ENCODE measurements around the gene NF1.
"Not testable (repeated sequence)": the region's sequence is repeated elsewhere in the genome, so short reads cannot be mapped to it uniquely, and the experiment has no call there.

The NF1 gene

DNA sequence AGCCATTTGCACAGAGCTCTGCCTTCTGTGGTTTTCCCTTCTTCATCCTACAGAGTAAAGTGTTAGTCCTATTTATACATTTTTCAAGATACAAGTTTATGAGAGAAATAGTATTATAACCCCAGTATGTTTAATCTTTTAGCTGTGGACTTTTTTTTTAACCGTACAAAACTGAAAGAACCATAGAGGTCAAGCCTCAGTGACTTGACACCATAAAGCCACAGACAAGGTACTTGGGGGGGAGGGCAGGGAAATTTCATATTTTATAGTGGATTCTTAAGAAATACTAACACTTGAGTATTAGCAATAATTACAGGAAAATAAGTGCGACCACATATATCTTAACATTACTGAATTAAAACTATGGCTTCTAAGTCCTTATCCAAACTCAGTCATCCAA lies 279.7 kb downstream of the NF1 start:
- no peak for TF ChIP-seq CTCF (IDR thresholded peaks at IDR 0.05; ENCODE audit: low read depth, low read length)
- DNase-seq (ENCODE audit: extremely low read depth, low read depth), result no peak

DNA sequence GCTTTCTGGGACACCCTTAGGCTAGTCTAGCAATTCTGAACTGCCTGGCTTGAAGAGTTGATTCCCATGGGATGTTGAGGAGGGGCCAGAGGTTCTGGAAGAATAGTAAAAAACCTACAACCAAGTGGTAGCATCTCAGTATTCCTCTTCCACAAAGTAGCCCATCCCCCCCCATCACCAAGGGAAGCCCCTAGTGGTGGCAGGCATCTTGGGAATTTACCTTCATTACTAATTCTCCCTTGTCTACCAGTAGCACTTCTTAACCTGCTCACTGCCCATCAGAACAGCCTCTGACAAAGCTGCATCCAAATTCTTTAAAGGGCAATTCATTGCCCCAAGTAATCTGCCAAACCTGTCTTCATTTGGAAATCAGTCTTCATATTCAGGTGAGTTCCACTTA lies 283.9 kb downstream of the NF1 start:
- DNase-seq (ENCODE audit: extremely low read depth, low read depth), result no peak
- no peak for TF ChIP-seq CTCF (IDR thresholded peaks at IDR 0.05; ENCODE audit: low read depth, low read length)

GRCh38 chr17:31379597-31380205 lies 284.9 kb downstream of the NF1 start:
- DNase-seq (ENCODE audit: extremely low read depth, low read depth), result no peak
- no peak for TF ChIP-seq CTCF (IDR thresholded peaks at IDR 0.05; ENCODE audit: low read depth, low read length)

- TF ChIP-seq CTCF (IDR thresholded peaks at IDR 0.05; ENCODE audit: low read depth, low read length), result no peak
- no peak for DNase-seq (ENCODE audit: extremely low read depth, low read depth)
Measured at GRCh38 chr17:31381165-31381668, 286.4 kb downstream of the NF1 start.

DNA sequence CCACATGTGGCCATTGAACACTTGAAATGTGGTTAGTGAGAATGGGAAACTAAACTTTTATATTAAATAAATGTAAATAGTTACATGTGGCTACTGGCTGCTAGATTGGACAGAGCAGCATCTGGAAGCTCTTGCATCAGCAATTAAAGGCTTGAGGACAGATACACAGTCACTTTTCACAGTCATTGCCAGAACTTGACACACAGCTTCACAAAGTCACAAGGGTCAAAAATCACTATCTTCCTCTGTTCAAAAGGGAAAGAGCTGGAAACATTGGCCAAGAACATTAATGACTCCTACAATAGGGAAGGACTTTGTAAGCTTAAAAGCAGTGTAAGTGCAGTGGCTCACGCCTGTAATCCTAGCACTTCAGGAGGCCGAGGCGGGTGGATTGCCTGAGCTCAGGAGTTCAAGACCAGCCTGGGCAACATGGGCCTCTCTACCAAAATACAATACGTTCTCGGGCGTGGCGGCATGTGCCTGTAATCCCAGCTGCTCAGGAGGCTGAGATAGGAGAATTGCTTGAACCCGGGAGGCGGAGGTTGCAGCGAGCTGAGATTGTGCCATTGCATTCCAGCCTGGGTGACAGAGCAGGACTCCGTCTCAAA lies 288.0 kb downstream of the NF1 start:
- not testable (repeated sequence) for DNase-seq (ENCODE audit: extremely low read depth, low read depth)

GRCh38 chr17:31383488-31383887 lies 288.7 kb downstream of the NF1 start:
- DNase-seq (ENCODE audit: extremely low read depth, low read depth), result not testable (repeated sequence)

DNA sequence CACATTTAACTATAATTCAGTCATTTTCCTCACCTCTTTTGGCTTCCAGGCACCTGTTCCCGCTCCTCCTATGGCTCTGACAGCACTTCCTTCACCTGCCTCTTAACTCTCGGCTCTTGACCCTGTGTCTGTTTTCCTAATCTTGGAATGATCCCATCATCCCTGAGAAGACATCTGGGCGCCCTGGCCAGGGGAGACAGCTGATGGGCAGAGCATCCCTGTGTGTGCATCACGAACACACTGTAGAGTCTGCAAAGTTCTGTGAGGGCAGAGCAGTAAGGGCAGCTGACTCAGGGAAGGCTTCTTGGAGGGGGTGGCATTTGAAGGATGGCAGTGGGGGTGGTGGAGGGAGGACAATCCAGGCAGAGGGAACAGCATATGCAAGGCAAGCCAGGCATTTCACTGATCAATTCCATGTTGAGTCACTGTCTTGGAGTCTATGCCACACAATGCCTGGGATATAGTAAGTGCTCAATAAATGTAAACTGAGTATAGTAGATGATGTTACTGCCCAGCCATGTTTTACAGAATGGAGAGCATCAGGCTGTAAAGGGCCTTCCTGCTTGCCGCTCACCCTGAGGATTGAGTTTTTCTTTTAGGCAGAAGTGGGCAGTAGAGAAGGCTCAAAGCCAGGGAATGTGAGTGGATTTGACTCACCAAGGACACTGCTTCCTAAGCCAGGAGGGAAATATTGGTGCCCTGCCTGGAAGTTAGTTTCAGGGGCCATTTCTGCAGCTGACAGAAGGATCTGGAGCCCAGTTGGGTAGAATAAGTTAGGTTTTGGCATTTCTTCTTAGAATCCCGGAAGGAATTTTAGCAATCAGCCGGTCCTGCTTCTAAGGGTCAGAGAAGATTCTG lies 290.9 kb downstream of the NF1 start:
- DNase-seq (ENCODE audit: extremely low read depth, low read depth), result no peak
- TF ChIP-seq CTCF (IDR thresholded peaks at IDR 0.05; ENCODE audit: low read depth, low read length), result no peak

- TF ChIP-seq CTCF (IDR thresholded peaks at IDR 0.05; ENCODE audit: low read depth, low read length), result no peak
- no peak for DNase-seq (ENCODE audit: extremely low read depth, low read depth)
Measured at GRCh38 chr17:31386542-31387075, 291.8 kb downstream of the NF1 start.

Data from AG09319 (cell line).